ENCODE data around the gene KRT6C.

The KRT6C gene

DNA sequence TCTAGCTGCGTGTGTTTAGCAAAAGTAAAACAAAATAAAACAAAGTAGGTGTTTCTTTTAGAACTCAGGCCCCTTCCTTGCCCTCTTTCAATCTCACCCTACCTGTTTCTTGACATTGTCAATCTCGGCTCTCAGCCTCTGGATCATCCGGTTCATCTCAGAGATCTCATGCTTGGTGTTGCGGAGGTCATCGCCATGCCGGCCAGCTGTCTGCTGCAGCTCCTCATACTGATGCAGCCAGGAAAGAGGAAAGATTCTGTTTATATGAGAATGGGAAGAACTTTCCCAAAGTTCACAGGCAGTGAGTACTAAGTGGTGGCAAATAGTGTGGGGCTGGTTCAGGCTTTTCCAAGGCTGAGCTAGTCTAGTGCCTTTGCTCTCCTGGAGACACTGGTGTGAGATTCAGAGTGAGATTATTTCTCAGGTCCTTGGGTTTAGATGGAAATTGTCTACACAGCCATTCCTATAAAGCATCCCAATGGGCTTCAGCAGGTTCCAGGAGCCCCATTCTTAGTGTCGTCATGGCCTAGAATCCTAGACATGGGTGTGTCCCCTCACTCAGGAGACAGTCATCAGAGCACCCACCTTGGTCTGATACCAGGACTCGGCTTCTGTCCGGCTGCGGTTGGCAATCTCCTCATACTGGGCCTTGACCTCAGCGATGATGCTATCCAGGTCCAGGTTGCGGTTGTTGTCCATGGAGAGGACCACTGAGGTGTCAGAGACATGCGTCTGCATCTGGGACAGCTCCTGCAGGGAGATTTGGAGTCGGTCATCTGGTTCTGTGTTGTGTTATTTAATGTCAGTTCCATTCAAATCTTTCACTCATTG lies 43.6 kb upstream of the KRT6C start:
- no peak overlapping the region for H3K9ac ChIP-seq (ENCODE audit: low read length)
- H2AFZ ChIP-seq (ENCODE audit: low read depth, low read length) = no peak overlapping the region
- no peak for TF ChIP-seq CTCF (IDR thresholded peaks at IDR 0.05; ENCODE audit: low read depth, low read length)
- TF ChIP-seq EZH2phosphoT487 (IDR thresholded peaks at IDR 0.05; ENCODE audit: low read depth) = no peak
- no peaks in the 10 kb centered on the region for H4K20me1 ChIP-seq (ENCODE audit: insufficient read depth, low read length)
- no peaks in the 10 kb centered on the region for H3K79me2 ChIP-seq (ENCODE audit: low read length)
- no peak overlapping the region for H3K4me3 ChIP-seq (ENCODE audit: low read length)
- no peaks in the 10 kb centered on the region for H3K36me3 ChIP-seq (replicated peaks; ENCODE audit: low read depth, low read length)
- no peaks in the 10 kb centered on the region for H3K9me3 ChIP-seq (ENCODE audit: insufficient read depth, low read length)
- H3K27me3 ChIP-seq (ENCODE audit: low read depth, low read length) = peaks cover 3% of the 10 kb centered on the region; the same call in 1 of the 2 replicates
- H3K4me2 ChIP-seq (ENCODE audit: low read length) = no peak overlapping the region
- peaks cover 24% of the 10 kb centered on the region for H3K4me1 ChIP-seq (ENCODE audit: low read length)
- no peak overlapping the region for H3K27ac ChIP-seq (ENCODE audit: low read length)

DNA sequence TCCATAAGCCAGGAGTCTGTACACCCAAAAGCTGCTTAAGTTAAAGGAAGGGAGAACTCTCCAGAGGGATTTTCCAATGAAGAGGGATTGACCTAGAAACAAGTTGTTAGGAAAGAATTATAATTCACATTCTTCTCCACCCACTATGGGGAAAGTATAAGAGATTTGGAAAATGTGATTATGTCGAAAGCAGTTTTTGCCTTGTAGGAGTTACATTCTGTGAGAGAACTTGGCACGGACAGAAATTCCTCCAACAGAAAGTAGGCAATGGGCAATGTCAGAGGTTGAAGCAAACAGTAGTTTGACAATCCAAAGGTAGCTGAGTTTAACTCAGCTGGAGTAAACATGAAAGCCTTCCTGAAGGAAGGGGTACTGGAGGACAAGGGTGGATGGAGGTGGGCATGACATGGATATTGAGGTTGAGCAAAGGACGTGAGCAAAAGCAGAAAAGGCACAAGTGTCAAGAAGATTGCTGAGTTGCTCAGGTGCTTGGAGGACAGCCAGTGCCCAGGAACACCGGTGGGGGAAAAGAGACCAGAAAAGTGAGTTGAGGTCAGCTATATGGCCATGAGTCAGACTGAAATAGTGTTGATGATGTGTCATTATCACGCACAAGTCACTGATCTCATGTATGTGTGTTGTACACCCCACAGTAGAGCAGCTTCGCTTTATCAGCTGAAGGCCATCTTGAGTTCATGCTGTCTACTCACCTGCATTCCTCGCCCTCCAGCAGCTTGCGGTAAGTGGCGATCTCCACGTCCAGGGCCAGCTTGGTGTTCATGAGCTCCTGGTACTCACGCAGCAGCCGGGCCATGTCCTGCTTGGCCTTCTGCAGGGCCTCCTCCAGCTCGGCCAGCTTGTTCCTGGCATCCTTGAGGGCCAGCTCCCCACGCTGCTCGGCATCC lies 42.6 kb upstream of the KRT6C start:
- Histone ChIP-seq H3K27me3 (ENCODE audit: low read depth, low read length) (peaks cover 3% of the 10 kb centered on the region; the same call in 1 of the 2 replicates), H3K4me1 (ENCODE audit: low read length) (peaks cover 14% of the 10 kb centered on the region), H3K9me3 (ENCODE audit: insufficient read depth, low read length) (no peaks in the 10 kb centered on the region), H3K36me3 (replicated peaks; ENCODE audit: low read depth, low read length) (no peaks in the 10 kb centered on the region), H3K4me3 (ENCODE audit: low read length) (no peak overlapping the region), H2AFZ (ENCODE audit: low read depth, low read length) (no peak overlapping the region), H3K9ac (ENCODE audit: low read length) (no peak overlapping the region), H3K4me2 (ENCODE audit: low read length) (no peak overlapping the region), H3K27ac (ENCODE audit: low read length) (no peak overlapping the region), H3K79me2 (ENCODE audit: low read length) (no peaks in the 10 kb centered on the region), H4K20me1 (ENCODE audit: insufficient read depth, low read length) (no peaks in the 10 kb centered on the region)
- TF ChIP-seq CTCF (IDR thresholded peaks at IDR 0.05; ENCODE audit: low read depth, low read length) = no peak
- no peak for TF ChIP-seq EZH2phosphoT487 (IDR thresholded peaks at IDR 0.05; ENCODE audit: low read depth)

DNA sequence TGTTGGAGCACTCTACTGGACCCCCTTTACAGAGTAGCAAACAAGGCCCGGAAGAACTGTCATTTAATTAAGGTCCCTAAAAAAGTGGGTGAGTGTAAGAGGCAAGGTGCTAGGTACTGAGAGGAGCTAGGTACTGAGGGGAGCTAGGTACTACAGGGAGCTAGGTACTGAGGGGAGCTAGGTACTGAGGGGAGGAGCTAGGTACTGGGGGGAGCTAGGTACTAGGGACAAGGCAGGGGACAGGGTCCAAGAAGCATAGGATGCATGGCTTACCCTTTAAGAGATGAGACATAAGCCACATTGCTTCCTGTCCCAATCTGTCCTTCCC lies 41.7 kb upstream of the KRT6C start:
- Histone ChIP-seq H2AFZ (ENCODE audit: low read depth, low read length) (no peak overlapping the region), H3K9me3 (ENCODE audit: insufficient read depth, low read length) (no peaks in the 10 kb centered on the region), H3K36me3 (replicated peaks; ENCODE audit: low read depth, low read length) (no peaks in the 10 kb centered on the region), H3K27me3 (ENCODE audit: low read depth, low read length) (peaks cover 3% of the 10 kb centered on the region; the same call in 1 of the 2 replicates), H4K20me1 (ENCODE audit: insufficient read depth, low read length) (no peaks in the 10 kb centered on the region), H3K79me2 (ENCODE audit: low read length) (no peaks in the 10 kb centered on the region), H3K4me1 (ENCODE audit: low read length) (peaks cover 8% of the 10 kb centered on the region), H3K4me2 (ENCODE audit: low read length) (no peak overlapping the region), H3K27ac (ENCODE audit: low read length) (no peak overlapping the region), H3K4me3 (ENCODE audit: low read length) (no peak overlapping the region), H3K9ac (ENCODE audit: low read length) (no peak overlapping the region)
- TF ChIP-seq CTCF (IDR thresholded peaks at IDR 0.05; ENCODE audit: low read depth, low read length) = no peak
- TF ChIP-seq EZH2phosphoT487 (IDR thresholded peaks at IDR 0.05; ENCODE audit: low read depth) = no peak

All from OCI-LY3 (cell line).